ENCODE data around the gene BSX. TPM values are rescaled to one million over a fixed set of nuclear protein-coding genes. Genes with fewer than 3 reads are reported as not detected.

The BSX gene
- total and polyA plus RNA-seq, 2 of the 4 experiments (the other 2 are of a cell fraction) = not detected

DNA sequence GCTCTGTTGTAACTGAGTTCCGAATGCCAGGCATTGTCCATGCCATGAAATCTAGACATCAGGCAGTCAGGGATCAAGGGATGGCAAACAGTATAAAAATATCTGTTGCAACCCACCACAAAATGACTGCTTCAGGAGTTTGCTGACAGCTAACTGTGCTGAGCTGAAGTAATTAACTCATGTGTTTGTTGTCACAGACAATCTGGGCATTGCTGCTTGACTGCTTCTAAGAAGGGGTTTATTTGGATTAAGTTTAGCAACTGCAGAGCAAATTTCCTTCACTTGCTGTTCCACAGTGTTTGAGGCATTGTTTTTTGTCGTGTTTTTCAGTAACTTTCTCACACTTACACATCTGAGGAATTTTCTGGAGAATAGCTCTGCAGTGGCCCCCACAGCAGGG is 30.4 kb downstream of the BSX start:
- Histone ChIP-seq H4K8ac (ENCODE audit: low read depth in 2 of 2, low read length in 2 of 2) (no peak overlapping the region), H3K9me1 (ENCODE audit: insufficient read depth, low read length) (no peaks in the 10 kb centered on the region), H4K20me1 (ENCODE audit: insufficient read depth, low read length) (no peaks in the 10 kb centered on the region), H3K4me1 (ENCODE audit: control insufficient read depth, insufficient read depth, low read length) (no peaks in the 10 kb centered on the region), H4K5ac (ENCODE audit: low read depth, low read length) (no peak overlapping the region), H3K14ac (replicated peaks; ENCODE audit: low read depth, low read length) (no peak overlapping the region), H2AFZ (replicated peaks; ENCODE audit: low read length, poor library complexity) (no peak overlapping the region), H3K36me3 (ENCODE audit: control insufficient read depth, insufficient read depth, low read length) (no peaks in the 10 kb centered on the region), H2BK15ac (ENCODE audit: low read depth, low read length) (no peak overlapping the region), H3K4me2 (ENCODE audit: low read depth, low read length) (no peak overlapping the region), H3K23ac (ENCODE audit: low read depth, low read length) (no peak overlapping the region), H2BK120ac (ENCODE audit: low read depth, low read length) (no peak overlapping the region), H2BK20ac (ENCODE audit: low read depth, low read length) (no peak overlapping the region), H3K18ac (ENCODE audit: low read depth, low read length) (no peak overlapping the region), H4K91ac (ENCODE audit: insufficient read depth, low read depth, low read length) (no peak overlapping the region), H3K27ac (ENCODE audit: insufficient read depth, low read length) (no peak overlapping the region), H3K4ac (ENCODE audit: low read depth, low read length) (no peak overlapping the region), H3K9me3 (ENCODE audit: control insufficient read depth, insufficient read depth, low read length) (no peaks in the 10 kb centered on the region), H2BK5ac (ENCODE audit: low read depth, low read length, poor library complexity, severe bottlenecking) (no peak overlapping the region), H3K27me3 (ENCODE audit: control insufficient read depth, insufficient read depth, low read length) (peaks cover 30% of the 10 kb centered on the region), H3K9ac (ENCODE audit: low read depth, low read length) (no peak overlapping the region), H3K4me3 (ENCODE audit: insufficient read depth, low read depth, low read length) (no peak overlapping the region), H2AK5ac (ENCODE audit: low read depth, low read length) (no peak overlapping the region), H3K79me1 (ENCODE audit: low read depth in 1 of 2, low read length in 2 of 2) (no peaks in the 10 kb centered on the region), H3K56ac (ENCODE audit: extremely low read depth, insufficient read depth, low read length) (no peak overlapping the region), H2AK9ac (replicated peaks; ENCODE audit: low read depth, low read length, poor library complexity) (no peak overlapping the region)
- dilution Hi-C loops (cut with HindIII; ENCODE audit: low sequenced_read_pairs, unreplicated experiment) (no loop called here), in situ Hi-C loops (cut with MboI; ENCODE audit: low sequenced_read_pairs) (no loop called here), intact Hi-C loops (cut with micrococcal nuclease) (no loop called here)
- DNase-seq (no peak), ATAC-seq (ENCODE audit: low read depth) (no peak)
- WGBS, 2 experiments (ENCODE audit: extremely low coverage in 2 of 2, insufficient read length in 1 of 2) = no CpG with 5 or more reads among the region's 2 CpGs
- TF ChIP-seq RAD21 (IDR thresholded peaks at IDR 0.05; ENCODE audit: low read length) = no peak
- TF ChIP-seq CHD1 (IDR thresholded peaks at IDR 0.05; ENCODE audit: low read depth, low read length) = no peak
- TF ChIP-seq RFX5 (IDR thresholded peaks at IDR 0.05; ENCODE audit: low read depth, low read length) = no peak
- TF ChIP-seq POLR2A (IDR thresholded peaks at IDR 0.05; ENCODE audit: low read depth, low read length) = no peak
- no peak for TF ChIP-seq SMC3 (IDR thresholded peaks at IDR 0.05; ENCODE audit: low read depth, low read length)
- no peak for TF ChIP-seq MAZ (IDR thresholded peaks at IDR 0.05; ENCODE audit: borderline replicate concordance, low read depth, low read length)
- TF ChIP-seq MXI1 (IDR thresholded peaks at IDR 0.05; ENCODE audit: borderline replicate concordance, low read depth, low read length) = no peak
- no peak for TF ChIP-seq USF2 (IDR thresholded peaks at IDR 0.05; ENCODE audit: low read depth, low read length)
- TF ChIP-seq CEBPB (IDR thresholded peaks at IDR 0.05; ENCODE audit: low read depth, low read length) = no peak
- TF ChIP-seq, protein P1, sequence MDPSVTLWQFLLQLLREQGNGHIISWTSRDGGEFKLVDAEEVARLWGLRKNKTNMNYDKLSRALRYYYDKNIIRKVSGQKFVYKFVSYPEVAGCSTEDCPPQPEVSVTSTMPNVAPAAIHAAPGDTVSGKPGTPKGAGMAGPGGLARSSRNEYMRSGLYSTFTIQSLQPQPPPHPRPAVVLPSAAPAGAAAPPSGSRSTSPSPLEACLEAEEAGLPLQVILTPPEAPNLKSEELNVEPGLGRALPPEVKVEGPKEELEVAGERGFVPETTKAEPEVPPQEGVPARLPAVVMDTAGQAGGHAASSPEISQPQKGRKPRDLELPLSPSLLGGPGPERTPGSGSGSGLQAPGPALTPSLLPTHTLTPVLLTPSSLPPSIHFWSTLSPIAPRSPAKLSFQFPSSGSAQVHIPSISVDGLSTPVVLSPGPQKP (IDR thresholded peaks at IDR 0.05; ENCODE audit: borderline replicate concordance, low read depth, low read length) = no peak
- TF ChIP-seq MAFK (IDR thresholded peaks at IDR 0.05; ENCODE audit: low read depth, low read length) = no peak
- TF ChIP-seq NFE2L2 (IDR thresholded peaks at IDR 0.05; ENCODE audit: low read depth, low read length) = no peak
- ChIA-PET CTCF (no interaction called here), POLR2A (ENCODE audit: unreplicated experiment) (no interaction called here)
- BruUV-seq (replicated peaks) = no TSS peak

Data from IMR-90 (cell line).